Mucosa of rectum (tissue), 2 donors: ENCODE data around the gene TUSC2.

Experiments
- H3K27ac ChIP-seq, 2 donors: one replicate each; pipeline ENCODE4 v1.7.0; 2013; ENCODE audit warnings: inconsistent platforms in 2 of 2, low read depth in 2 of 2, low read length in 2 of 2
- H3K27me3 ChIP-seq, 2 donors: one replicate each; pipeline ENCODE4 v1.7.0; 2013; ENCODE audit warnings: low read length in 2 of 2; ENCODE audit not compliant: control insufficient read depth in 2 of 2, insufficient read depth in 2 of 2
- H3K36me3 ChIP-seq, 2 donors: one replicate each; pipeline ENCODE4 v1.7.0; 2013; ENCODE audit warnings: low read length in 2 of 2; ENCODE audit not compliant: control insufficient read depth in 2 of 2, insufficient read depth in 2 of 2
- H3K4me1 ChIP-seq, 2 donors: one replicate each; pipeline ENCODE4 v1.7.0; 2013; ENCODE audit warnings: low read length in 2 of 2, mild to moderate bottlenecking in 1 of 2; ENCODE audit not compliant: control insufficient read depth in 2 of 2, insufficient read depth in 2 of 2
- H3K4me3 ChIP-seq, 2 donors: one replicate each; pipeline ENCODE4 v1.7.0; 2013; ENCODE audit warnings: low read length in 2 of 2
- H3K9ac ChIP-seq, 2 donors: one replicate each; pipeline ENCODE4 v1.7.0; 2013; ENCODE audit warnings: low read length in 2 of 2, low read depth in 1 of 2, mild to moderate bottlenecking in 1 of 2
- H3K9me3 ChIP-seq, 2 donors: one replicate each; pipeline ENCODE4 v1.7.0; 2013; ENCODE audit warnings: low read length in 2 of 2; ENCODE audit not compliant: control insufficient read depth in 2 of 2
- donor health status: healthy.
- donor health status: Normal muscosa, but diverticular disease.

Gene TUSC2

DNA sequence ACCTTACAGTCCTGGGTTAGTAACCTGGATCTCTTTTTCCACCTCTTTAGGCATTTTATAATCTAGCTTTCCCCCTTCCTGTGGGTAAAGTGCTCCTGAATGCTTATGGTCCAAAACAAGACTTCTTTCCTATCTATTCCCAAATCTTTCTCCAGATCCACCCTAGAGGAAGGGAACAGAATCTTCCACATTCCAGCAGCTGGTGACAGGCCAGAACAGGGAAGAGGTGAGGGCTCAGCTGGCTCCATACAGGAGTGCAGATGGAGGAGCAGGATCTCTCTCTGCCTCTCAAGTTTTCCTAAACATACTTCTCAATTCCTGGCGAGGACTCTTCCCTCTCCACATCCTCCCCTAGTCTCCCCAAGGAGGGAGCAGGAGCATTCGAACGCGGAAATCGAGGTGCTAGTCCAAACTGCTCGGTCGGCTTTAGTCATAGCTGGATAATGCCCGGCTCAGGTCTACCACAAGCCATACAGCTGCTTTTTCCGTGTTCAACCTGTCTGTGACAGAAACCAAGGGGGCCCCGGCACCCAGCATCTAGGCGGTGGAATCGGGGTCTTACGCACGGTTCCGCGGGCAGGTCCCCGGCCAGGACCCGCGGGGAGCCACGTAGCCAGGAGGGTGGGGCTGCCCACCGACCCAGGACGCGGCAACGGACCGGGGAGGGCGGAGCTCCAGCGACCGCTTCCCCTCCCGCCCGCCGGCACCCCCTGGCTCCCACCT, 8.6 kb upstream of the TUSC2 start:
- H3K27ac ChIP-seq, result peak overlapping the region; percentile 96 to 99
- peaks cover 2 to 8% of the 10 kb centered on the region in 2 donors for H3K36me3 ChIP-seq
- H3K4me3 ChIP-seq, result peak overlapping the region; percentile 76 to 85
- H3K4me1 ChIP-seq, result peaks cover 46 to 56% of the 10 kb centered on the region in 2 donors
- no peaks in the 10 kb centered on the region for H3K27me3 ChIP-seq
- no peaks in the 10 kb centered on the region for H3K9me3 ChIP-seq
- peak overlapping the region; percentile 94 for H3K9ac ChIP-seq

DNA sequence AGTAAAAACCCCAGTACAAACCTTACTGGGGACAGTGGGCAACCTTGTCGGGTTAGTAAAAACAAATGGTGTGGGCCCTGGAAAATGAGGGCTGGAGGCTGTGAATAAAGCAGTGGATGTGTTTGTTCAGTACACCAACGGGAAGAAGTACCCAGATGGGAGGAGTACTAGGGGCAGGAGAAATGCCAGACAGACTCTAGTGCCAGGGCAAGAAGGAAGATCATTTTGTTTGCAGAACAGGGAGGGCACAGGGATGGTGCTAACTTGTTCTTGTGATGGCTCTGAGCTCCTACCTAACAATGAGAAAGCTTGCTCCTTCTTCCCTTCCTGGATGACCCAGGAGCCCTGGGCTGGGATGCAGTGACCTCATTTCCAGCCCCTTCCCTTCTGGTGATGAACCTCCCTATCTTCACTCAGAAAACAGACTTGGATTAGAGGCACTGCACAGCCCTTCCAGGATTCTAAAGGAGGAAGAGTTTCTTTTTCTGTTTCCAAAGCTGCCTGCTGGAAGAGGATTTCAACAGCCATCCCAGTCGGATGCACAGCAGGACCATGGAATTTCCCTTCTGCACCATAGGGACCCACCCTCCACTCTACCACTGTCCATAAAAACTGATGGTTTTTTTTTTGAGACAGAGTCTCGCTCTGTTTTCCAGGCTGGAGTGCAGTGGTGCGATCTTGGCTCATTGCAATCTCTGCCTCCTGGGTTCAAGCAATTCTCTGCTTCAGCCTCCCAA, 6.5 kb upstream of the TUSC2 start:
- H3K36me3 ChIP-seq, result peaks cover 21 to 29% of the 10 kb centered on the region in 2 donors
- no peaks in the 10 kb centered on the region for H3K27me3 ChIP-seq
- peak overlapping the region; percentile 44 to 48 for H3K27ac ChIP-seq
- H3K4me1 ChIP-seq, result peaks cover 35 to 42% of the 10 kb centered on the region in 2 donors
- no peaks in the 10 kb centered on the region for H3K9me3 ChIP-seq
- no peak overlapping the region for H3K4me3 ChIP-seq
- peak overlapping the region; percentile 26 to 34 for H3K9ac ChIP-seq

GRCh38 chr3:50333744-50334328, 5.8 kb upstream of the TUSC2 start:
- Histone ChIP-seq H3K9me3 (no peaks in the 10 kb centered on the region), H3K27me3 (no peaks in the 10 kb centered on the region), H3K36me3 (peaks cover 24 to 31% of the 10 kb centered on the region in 2 donors), H3K4me3 (no peak overlapping the region), H3K4me1 (peaks cover 35 to 41% of the 10 kb centered on the region in 2 donors), H3K9ac (peak overlapping the region; percentile 26 to 34), H3K27ac (peak overlapping the region; percentile 44 to 48)

DNA sequence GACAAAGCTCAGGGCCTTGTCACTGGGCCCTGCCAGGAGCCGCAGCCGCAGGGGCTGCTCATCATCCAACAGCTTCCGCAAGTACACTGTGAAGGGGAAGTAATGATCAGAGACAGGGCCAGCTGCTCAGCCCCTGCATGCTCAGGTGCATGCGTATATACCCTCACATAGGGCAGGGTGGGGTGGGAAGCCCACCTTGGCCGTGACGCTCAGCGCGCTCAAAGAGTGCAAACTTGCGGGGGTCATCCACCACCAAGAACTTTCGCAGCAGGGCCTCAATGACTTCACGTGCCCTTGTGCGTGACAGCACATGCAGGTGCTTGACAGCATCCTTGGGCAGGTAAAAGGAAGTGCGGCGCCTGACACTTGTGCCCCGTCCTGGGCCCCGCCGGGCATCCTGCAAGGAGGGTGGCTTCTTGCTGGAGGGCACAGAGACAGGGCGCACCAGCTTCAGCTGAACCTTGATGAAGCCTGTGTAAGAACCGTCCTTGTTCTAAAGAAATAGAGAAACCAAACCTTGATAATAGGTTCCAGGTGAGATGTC, 3.4 kb upstream of the TUSC2 start:
- Histone ChIP-seq H3K9ac (no peak overlapping the region), H3K36me3 (peaks cover 24 to 31% of the 10 kb centered on the region in 2 donors), H3K4me1 (peaks cover 39 to 40% of the 10 kb centered on the region in 2 donors), H3K27ac (no peak overlapping the region), H3K9me3 (no peaks in the 10 kb centered on the region), H3K27me3 (no peaks in the 10 kb centered on the region), H3K4me3 (no peak overlapping the region)

DNA sequence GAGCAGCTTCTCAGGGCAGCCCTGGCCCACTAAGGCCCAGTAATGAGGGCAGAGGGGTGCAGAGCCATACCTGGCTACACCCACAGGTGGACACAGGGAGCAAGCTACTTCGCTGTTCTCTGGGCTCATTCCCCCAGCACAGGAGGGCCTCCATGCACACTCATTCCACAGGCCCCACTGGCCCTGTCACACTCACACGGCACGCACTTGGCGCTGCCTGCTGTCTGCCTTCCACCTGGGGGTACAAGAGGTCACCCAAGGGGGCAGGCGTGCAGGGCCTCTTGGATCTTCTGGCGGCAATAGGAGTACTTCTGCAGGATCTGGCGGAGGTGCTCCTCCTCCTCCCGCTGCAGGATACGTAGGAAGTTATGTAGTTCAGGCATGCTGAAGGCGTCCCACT, 2.3 kb upstream of the TUSC2 start:
- Histone ChIP-seq H3K4me1 (peaks cover 28 to 29% of the 10 kb centered on the region in 2 donors), H3K27ac (no peak overlapping the region), H3K36me3 (peaks cover 33 to 42% of the 10 kb centered on the region in 2 donors), H3K27me3 (no peaks in the 10 kb centered on the region), H3K9ac (no peak overlapping the region), H3K9me3 (no peaks in the 10 kb centered on the region), H3K4me3 (no peak overlapping the region)

GRCh38 chr3:50327129-50327528, 894 bp downstream of the TUSC2 start:
- H3K4me3 ChIP-seq, result peak overlapping the region; percentile 74 to 90
- H3K4me1 ChIP-seq, result peaks cover 19 to 24% of the 10 kb centered on the region in 2 donors
- H3K9me3 ChIP-seq, result no peaks in the 10 kb centered on the region
- H3K27me3 ChIP-seq, result no peaks in the 10 kb centered on the region
- peak overlapping the region in 1 of 2 donors; percentile 85 for H3K27ac ChIP-seq
- H3K36me3 ChIP-seq, result peaks cover 33 to 39% of the 10 kb centered on the region in 2 donors
- peak overlapping the region; percentile 90 to 92 for H3K9ac ChIP-seq

GRCh38 chr3:50326182-50326541, 1.9 kb downstream of the TUSC2 start:
- no peaks in the 10 kb centered on the region for H3K27me3 ChIP-seq
- H3K4me3 ChIP-seq, result no peak overlapping the region
- H3K36me3 ChIP-seq, result peaks cover 26 to 30% of the 10 kb centered on the region in 2 donors
- H3K9me3 ChIP-seq, result no peaks in the 10 kb centered on the region
- H3K4me1 ChIP-seq, result peaks cover 24 to 29% of the 10 kb centered on the region in 2 donors
- no peak overlapping the region for H3K9ac ChIP-seq
- no peak overlapping the region for H3K27ac ChIP-seq

DNA sequence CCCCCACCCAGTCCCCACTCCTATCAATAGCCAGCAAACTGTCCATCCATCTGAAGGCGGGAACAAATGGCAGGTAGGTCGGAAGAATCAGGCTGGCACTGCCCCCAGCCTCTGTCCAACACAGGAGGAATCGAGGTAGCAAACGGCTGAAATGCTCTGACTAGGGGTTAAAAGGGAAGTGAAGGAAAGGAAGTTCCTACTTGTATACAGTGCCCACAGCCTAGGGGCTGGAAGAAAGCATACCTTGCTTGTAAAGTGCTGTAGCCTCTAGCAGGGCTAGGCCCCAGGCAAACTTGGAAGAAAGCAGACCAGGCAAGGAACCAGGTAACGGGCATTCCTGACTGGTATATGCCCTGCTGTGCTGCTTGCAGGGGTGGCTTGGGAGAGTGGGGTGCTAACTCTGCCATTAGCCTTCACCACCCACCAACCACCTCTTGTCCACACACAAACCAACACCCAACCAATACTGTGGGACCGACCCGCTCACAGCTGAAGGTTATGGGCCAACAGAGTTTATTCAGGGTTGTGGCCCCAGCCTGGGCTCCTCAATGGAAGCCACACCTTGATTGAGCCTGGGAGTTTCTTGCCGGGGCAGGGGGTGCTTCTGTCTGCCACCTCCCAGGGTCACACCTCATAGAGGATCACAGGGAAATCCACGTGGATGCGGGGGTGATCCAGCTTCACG, 2.4 kb downstream of the TUSC2 start:
- Histone ChIP-seq H3K9ac (no peak overlapping the region), H3K4me1 (peaks cover 26 to 30% of the 10 kb centered on the region in 2 donors), H3K27ac (no peak overlapping the region), H3K9me3 (no peaks in the 10 kb centered on the region), H3K27me3 (no peaks in the 10 kb centered on the region), H3K36me3 (peaks cover 22 to 24% of the 10 kb centered on the region in 2 donors), H3K4me3 (no peak overlapping the region)

- Histone ChIP-seq H3K9me3 (no peaks in the 10 kb centered on the region), H3K4me3 (no peak overlapping the region), H3K9ac (no peak overlapping the region), H3K27ac (no peak overlapping the region), H3K36me3 (peaks cover 16 to 19% of the 10 kb centered on the region in 2 donors), H3K27me3 (no peaks in the 10 kb centered on the region), H3K4me1 (peaks cover 31 to 35% of the 10 kb centered on the region in 2 donors)
These were observed 2.9 kb downstream of the TUSC2 start for GRCh38 chr3:50325113-50325480.
